ENCODE data around the gene MDN1.
"Not testable (repeated sequence)": the region's sequence is repeated elsewhere in the genome, so short reads cannot be mapped to it uniquely, and the experiment has no call there.

Gene MDN1

GRCh38 chr6:89758830-89759229 is 60.8 kb downstream of the MDN1 start:
- no peak for DNase-seq

- DNase-seq = no peak
Observed at GRCh38 chr6:89750338-89750737, 69.3 kb downstream of the MDN1 start.

GRCh38 chr6:89749918-89750317 is 69.7 kb downstream of the MDN1 start:
- no peak for DNase-seq

- DNase-seq = no peak
Observed at GRCh38 chr6:89745716-89746115, 73.9 kb downstream of the MDN1 start.

GRCh38 chr6:89745096-89745495 is 74.5 kb downstream of the MDN1 start:
- DNase-seq = no peak

- no peak for DNase-seq
Observed at GRCh38 chr6:89736893-89737292, 82.7 kb downstream of the MDN1 start.

- DNase-seq = no peak
Observed at GRCh38 chr6:89734526-89734925, 85.1 kb downstream of the MDN1 start.

GRCh38 chr6:89731924-89732567 is 87.5 kb downstream of the MDN1 start:
- no peak for DNase-seq

GRCh38 chr6:89731262-89731661 is 88.3 kb downstream of the MDN1 start:
- DNase-seq = not testable (repeated sequence)

GRCh38 chr6:89729818-89730217 is 89.8 kb downstream of the MDN1 start:
- DNase-seq = no peak

- DNase-seq = no peak
Observed at GRCh38 chr6:89727501-89727900, 92.1 kb downstream of the MDN1 start.

- DNase-seq = no peak
Observed at GRCh38 chr6:89724981-89725380, 94.6 kb downstream of the MDN1 start.

- DNase-seq = no peak
Observed at GRCh38 chr6:89723046-89723445, 96.5 kb downstream of the MDN1 start.

GRCh38 chr6:89716532-89716931 is 103.1 kb downstream of the MDN1 start:
- no peak for DNase-seq

GRCh38 chr6:89711801-89712200 is 107.8 kb downstream of the MDN1 start:
- no peak for DNase-seq

GRCh38 chr6:89708316-89708715 is 111.3 kb downstream of the MDN1 start:
- DNase-seq = no peak

- no peak for DNase-seq
Observed at GRCh38 chr6:89707766-89708165, 111.8 kb downstream of the MDN1 start.

- DNase-seq = no peak
Observed at GRCh38 chr6:89706121-89706520, 113.5 kb downstream of the MDN1 start.

- no peak for DNase-seq
Observed at GRCh38 chr6:89703292-89703691, 116.3 kb downstream of the MDN1 start.

- DNase-seq = no peak
Observed at GRCh38 chr6:89702349-89702748, 117.2 kb downstream of the MDN1 start.

- DNase-seq = no peak
Observed at GRCh38 chr6:89695667-89696066, 123.9 kb downstream of the MDN1 start.

- DNase-seq = no peak
Observed at GRCh38 chr6:89694428-89694827, 125.2 kb downstream of the MDN1 start.

GRCh38 chr6:89693207-89693606 is 126.4 kb downstream of the MDN1 start:
- DNase-seq = no peak

GRCh38 chr6:89692256-89692655 is 127.3 kb downstream of the MDN1 start:
- DNase-seq = no peak

- DNase-seq = no peak
Observed at GRCh38 chr6:89690944-89691324, 128.7 kb downstream of the MDN1 start.

GRCh38 chr6:89689732-89690131 is 129.9 kb downstream of the MDN1 start:
- DNase-seq = no peak
